Fibroblast of mammary gland (primary cell): Measurements from ENCODE around the gene PALLD.

Source experiments
- DNase-seq: peaks from one replicate; pipeline ENCODE4 v3.0.0-alpha.2; 2010; ENCODE audit warnings: low read depth
- H3K4me3 ChIP-seq: 2 replicates; pipeline ENCODE4 v1.5.1; 2011; ENCODE audit warnings: low read depth, mild to moderate bottlenecking, low read length, moderate library complexity; ENCODE audit not compliant: control insufficient read depth
- TF ChIP-seq, protein P1 (sequence below): conservative IDR thresholded peaks from 2 replicates; pipeline ENCODE4 v1.5.1; 2011; ENCODE audit warnings: low read depth, low read length, inconsistent platforms; ENCODE audit not compliant: control insufficient read depth, insufficient read depth

The PALLD gene

DNA sequence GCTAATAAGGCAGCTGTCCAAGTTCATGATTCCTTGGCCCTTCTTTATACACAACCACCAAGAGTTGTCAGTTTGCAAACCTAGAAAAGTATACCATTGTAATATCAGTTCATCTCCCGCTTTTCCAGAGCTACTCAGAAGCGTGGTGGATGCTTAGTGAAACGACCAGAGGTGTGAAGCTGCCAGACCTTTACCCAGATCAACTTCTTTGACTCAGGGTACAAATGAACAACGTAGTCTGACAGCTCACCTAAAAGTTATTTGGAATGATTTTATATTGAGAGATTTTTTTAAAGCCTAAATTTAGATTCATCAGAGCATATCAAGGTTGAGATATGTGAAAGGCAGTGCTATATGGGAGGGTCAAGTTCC, 343.5 kb downstream of the PALLD start:
- no peak overlapping the region for H3K4me3 ChIP-seq
- DNase-seq, result peak; percentile 50
- TF ChIP-seq, protein P1, sequence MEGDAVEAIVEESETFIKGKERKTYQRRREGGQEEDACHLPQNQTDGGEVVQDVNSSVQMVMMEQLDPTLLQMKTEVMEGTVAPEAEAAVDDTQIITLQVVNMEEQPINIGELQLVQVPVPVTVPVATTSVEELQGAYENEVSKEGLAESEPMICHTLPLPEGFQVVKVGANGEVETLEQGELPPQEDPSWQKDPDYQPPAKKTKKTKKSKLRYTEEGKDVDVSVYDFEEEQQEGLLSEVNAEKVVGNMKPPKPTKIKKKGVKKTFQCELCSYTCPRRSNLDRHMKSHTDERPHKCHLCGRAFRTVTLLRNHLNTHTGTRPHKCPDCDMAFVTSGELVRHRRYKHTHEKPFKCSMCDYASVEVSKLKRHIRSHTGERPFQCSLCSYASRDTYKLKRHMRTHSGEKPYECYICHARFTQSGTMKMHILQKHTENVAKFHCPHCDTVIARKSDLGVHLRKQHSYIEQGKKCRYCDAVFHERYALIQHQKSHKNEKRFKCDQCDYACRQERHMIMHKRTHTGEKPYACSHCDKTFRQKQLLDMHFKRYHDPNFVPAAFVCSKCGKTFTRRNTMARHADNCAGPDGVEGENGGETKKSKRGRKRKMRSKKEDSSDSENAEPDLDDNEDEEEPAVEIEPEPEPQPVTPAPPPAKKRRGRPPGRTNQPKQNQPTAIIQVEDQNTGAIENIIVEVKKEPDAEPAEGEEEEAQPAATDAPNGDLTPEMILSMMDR, result no peak

- H3K4me3 ChIP-seq, result no peak overlapping the region
- TF ChIP-seq, protein P1, result no peak
- DNase-seq, result no peak
Observed at GRCh38 chr4:168841000-168841671, 344.3 kb downstream of the PALLD start.

DNA sequence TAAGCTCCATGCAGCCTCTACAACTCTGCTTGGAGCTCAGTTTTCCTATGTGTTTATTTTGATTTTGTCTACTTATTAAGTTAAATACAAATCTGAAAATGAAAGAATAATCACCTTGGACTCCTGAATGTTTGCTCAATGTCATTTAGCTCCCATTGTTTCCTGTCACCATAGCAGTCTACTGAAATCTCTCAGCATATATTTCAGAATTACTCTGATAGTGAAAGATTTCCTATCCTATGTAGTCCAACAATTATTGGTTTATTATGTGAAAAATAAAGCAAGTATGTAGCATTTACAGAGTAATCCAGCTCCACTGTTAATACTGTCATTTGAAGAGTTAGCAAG, 344.8 kb downstream of the PALLD start:
- DNase-seq, result no peak
- TF ChIP-seq, protein P1, result no peak
- no peak overlapping the region for H3K4me3 ChIP-seq

DNA sequence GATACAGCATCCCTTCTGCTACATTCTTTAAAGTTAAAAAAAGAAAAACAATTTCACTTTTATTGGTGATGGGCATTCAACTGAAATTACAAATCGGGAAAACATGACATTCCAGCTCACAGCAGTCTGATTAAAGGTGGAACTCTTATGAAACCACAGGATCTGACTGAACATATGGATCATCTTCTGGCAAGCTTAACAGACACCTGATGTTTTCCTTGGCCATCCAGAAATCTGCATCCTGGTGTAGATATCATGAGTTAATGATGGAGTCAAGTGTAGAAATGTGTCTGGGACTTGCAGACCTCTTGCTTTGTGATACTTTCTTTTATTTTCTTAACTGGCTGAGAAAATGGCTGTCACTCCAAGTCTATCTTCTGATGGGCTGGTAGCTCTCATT, 345.3 kb downstream of the PALLD start:
- peak; percentile 60 for DNase-seq
- H3K4me3 ChIP-seq, result no peak overlapping the region
- TF ChIP-seq, protein P1, result no peak

- no peak for DNase-seq
- H3K4me3 ChIP-seq, result no peak overlapping the region
- TF ChIP-seq, protein P1, result no peak
Observed at GRCh38 chr4:168843635-168844034, 346.8 kb downstream of the PALLD start.

GRCh38 chr4:168844353-168845049, 347.6 kb downstream of the PALLD start:
- DNase-seq, result no peak
- H3K4me3 ChIP-seq, result no peak overlapping the region
- TF ChIP-seq, protein P1, result no peak
